ENCODE data around the gene RAPGEF6.

The RAPGEF6 gene

DNA sequence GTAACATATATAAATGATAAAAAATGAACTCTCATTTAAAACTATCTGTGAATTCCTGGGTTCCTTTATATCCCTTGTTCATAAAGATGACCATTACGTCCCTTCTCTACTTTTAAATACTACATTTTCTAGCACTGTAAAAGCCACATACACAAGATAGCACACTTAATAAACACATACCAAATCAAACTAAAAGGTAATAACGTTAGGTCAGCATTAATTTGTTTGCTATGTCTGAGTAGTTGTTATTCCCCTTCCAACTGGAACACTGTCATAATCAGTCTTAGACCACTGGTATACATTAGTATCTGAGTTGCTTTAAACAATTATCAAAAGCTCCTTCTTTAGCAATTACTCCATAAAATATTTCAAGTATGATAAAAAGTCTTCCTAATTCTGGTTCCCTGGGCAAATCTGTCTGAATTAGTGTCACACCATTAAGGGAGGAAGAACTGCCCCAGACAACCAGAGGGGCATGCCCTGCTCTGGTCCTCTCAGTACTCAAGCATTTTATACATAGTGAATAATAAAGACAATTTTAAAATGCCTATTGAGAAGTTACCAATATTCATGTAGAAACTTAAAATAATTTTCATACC lies 98.1 kb downstream of the RAPGEF6 start:
- Histone ChIP-seq H3K27me3 (replicated peaks; ENCODE audit: control insufficient read depth, insufficient read depth, low read length) (no peaks in the 10 kb centered on the region), H3K36me3 (ENCODE audit: control insufficient read depth, insufficient read depth, low read length) (no peaks in the 10 kb centered on the region; the same call in 1 of the 2 replicates), H3K4me3 (replicated peaks; ENCODE audit: low read depth, low read length) (no peak overlapping the region)
- TF ChIP-seq, protein P1, sequence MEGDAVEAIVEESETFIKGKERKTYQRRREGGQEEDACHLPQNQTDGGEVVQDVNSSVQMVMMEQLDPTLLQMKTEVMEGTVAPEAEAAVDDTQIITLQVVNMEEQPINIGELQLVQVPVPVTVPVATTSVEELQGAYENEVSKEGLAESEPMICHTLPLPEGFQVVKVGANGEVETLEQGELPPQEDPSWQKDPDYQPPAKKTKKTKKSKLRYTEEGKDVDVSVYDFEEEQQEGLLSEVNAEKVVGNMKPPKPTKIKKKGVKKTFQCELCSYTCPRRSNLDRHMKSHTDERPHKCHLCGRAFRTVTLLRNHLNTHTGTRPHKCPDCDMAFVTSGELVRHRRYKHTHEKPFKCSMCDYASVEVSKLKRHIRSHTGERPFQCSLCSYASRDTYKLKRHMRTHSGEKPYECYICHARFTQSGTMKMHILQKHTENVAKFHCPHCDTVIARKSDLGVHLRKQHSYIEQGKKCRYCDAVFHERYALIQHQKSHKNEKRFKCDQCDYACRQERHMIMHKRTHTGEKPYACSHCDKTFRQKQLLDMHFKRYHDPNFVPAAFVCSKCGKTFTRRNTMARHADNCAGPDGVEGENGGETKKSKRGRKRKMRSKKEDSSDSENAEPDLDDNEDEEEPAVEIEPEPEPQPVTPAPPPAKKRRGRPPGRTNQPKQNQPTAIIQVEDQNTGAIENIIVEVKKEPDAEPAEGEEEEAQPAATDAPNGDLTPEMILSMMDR (IDR thresholded peaks at IDR 0.05; ENCODE audit: insufficient read depth, low read length, poor library complexity, severe bottlenecking), result no peak
- DNase-seq (ENCODE audit: extremely low read depth, insufficient read length), result no peak

DNA sequence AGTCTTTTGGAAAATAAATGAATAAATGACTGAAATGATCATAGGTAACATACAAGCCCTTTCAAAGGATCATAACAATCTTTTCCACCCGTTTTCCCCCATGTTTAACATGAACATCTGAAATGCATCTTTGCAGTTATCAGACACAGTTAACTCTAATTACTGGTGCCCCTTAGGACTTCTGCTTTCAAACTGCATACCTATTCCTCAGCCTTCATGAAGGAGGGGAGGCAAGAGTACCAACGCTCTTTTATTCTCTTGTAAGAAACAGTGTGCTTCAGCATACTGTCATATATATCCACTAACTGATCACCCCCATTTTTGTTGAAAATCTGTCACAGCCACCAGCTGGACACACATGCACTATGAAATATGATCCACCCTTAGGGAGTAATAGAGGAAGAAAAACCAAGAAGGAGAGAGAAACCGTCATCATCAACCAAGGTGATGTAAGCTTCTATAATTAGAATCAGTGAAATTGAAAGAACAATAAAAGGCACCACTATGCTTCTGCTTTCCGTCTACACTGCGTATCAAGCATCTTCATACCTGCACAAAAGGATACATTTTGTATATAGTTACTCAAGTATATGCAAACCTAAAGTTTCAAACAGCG lies 98.7 kb downstream of the RAPGEF6 start:
- TF ChIP-seq, protein P1 (IDR thresholded peaks at IDR 0.05; ENCODE audit: insufficient read depth, low read length, poor library complexity, severe bottlenecking), result no peak
- DNase-seq (ENCODE audit: extremely low read depth, insufficient read length), result peak; percentile 43
- no peak overlapping the region for H3K4me3 ChIP-seq (replicated peaks; ENCODE audit: low read depth, low read length)
- no peaks in the 10 kb centered on the region for H3K27me3 ChIP-seq (replicated peaks; ENCODE audit: control insufficient read depth, insufficient read depth, low read length)
- H3K36me3 ChIP-seq (ENCODE audit: control insufficient read depth, insufficient read depth, low read length), result no peaks in the 10 kb centered on the region; the same call in 1 of the 2 replicates

DNA sequence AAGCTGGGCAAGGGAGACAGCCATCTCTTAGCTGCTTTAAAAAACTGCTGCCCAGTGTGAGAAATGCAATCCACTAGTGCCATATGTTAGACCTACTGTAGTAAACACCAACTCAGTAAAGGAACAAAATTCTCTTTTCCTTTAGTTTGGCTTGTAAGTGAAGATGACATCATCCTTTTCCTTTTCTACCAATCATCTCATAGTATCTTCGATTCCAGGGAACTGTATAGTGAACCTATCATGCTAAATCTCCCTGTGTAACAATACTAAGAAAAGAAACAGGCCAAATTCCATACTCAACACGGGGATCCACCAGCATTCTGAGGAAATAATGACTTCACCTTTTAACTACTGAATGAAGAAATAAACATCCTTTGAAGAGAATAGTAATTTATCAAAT lies 100.1 kb downstream of the RAPGEF6 start:
- H3K27me3 ChIP-seq (replicated peaks; ENCODE audit: control insufficient read depth, insufficient read depth, low read length), result no peaks in the 10 kb centered on the region
- H3K36me3 ChIP-seq (ENCODE audit: control insufficient read depth, insufficient read depth, low read length), result no peaks in the 10 kb centered on the region; the same call in 1 of the 2 replicates
- H3K4me3 ChIP-seq (replicated peaks; ENCODE audit: low read depth, low read length), result no peak overlapping the region
- TF ChIP-seq, protein P1 (IDR thresholded peaks at IDR 0.05; ENCODE audit: insufficient read depth, low read length, poor library complexity, severe bottlenecking), result no peak
- DNase-seq (ENCODE audit: extremely low read depth, insufficient read length), result no peak

DNA sequence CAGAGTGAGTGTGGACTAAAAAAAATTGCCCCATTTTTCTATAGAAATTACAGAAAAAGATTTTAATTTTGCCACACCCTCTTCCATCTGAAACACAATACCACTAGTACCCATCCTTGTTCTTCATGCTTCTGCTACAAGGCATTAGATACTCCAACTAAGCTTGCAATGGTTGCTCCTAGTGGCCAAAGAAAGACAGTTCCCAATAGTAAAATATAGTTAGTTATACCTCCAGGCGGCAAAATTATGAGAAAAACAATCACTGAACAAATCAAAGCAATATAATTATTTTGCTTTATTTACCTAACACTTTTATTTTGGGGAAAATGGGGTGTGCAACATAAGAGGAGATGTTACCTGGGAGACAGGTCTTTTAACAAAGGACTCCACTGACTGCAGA lies 101.2 kb downstream of the RAPGEF6 start:
- H3K4me3 ChIP-seq (replicated peaks; ENCODE audit: low read depth, low read length), result no peak overlapping the region
- TF ChIP-seq, protein P1 (IDR thresholded peaks at IDR 0.05; ENCODE audit: insufficient read depth, low read length, poor library complexity, severe bottlenecking), result no peak
- no peaks in the 10 kb centered on the region for H3K27me3 ChIP-seq (replicated peaks; ENCODE audit: control insufficient read depth, insufficient read depth, low read length)
- no peaks in the 10 kb centered on the region for H3K36me3 ChIP-seq (ENCODE audit: control insufficient read depth, insufficient read depth, low read length)
- no peak for DNase-seq (ENCODE audit: extremely low read depth, insufficient read length)

DNA sequence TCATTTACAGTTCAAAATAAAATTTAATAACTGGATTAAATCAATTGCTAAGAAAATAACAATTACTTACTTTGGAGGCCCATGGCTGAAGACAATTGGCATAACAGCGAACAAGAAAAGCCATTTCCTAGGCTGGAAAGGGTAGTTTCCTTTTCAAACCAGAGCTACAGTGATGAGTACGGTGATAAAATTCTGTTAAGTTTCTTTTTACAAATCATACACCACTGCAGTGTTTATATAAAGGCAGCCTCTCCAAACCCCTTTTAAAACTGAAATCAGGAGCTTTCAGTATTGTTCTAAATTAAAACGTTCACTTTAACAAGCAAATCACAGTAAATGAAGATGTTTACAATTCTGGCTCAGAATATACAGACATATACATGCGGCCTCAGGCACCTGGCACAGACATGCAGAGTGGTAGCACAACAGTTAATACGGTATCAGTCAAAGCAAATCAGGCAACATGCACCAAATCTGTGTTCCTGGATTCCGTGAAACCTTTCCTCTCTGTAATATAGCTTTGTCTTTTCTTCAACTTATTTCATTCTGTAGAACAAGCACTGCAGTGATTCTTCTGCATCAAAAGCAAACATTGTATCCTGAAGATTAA lies 102.9 kb downstream of the RAPGEF6 start:
- DNase-seq (ENCODE audit: extremely low read depth, insufficient read length), result no peak
- TF ChIP-seq, protein P1 (IDR thresholded peaks at IDR 0.05; ENCODE audit: insufficient read depth, low read length, poor library complexity, severe bottlenecking), result no peak
- Histone ChIP-seq H3K4me3 (replicated peaks; ENCODE audit: low read depth, low read length) (no peak overlapping the region), H3K27me3 (replicated peaks; ENCODE audit: control insufficient read depth, insufficient read depth, low read length) (no peaks in the 10 kb centered on the region), H3K36me3 (ENCODE audit: control insufficient read depth, insufficient read depth, low read length) (no peaks in the 10 kb centered on the region)
